HG03442 (cell line): ENCODE data around the gene CDYL.

Experiments used
- ATAC-seq: cut with Tn5 transposase; IDR thresholded peaks from one replicate; pipeline ENCODE4 v1.9.1; 2021; ENCODE audit warnings: mild to moderate bottlenecking, moderate library complexity; ENCODE audit not compliant: unreplicated experiment

Gene CDYL

GRCh38 chr6:4776131-4776492 lies at the start of gene CDYL:
CDYL (plus strand) TSS chr6:4776404; CDS start chr6:4776784, 380 bp downstream.
- peak; percentile 61 for ATAC-seq

- ATAC-seq: no peak
These were observed 49.6 kb upstream of the CDYL start for GRCh38 chr6:4726645-4727044.

- no peak for ATAC-seq
These were observed 49.0 kb upstream of the CDYL start for GRCh38 chr6:4727217-4727616.

- ATAC-seq: no peak
These were observed 48.4 kb upstream of the CDYL start for GRCh38 chr6:4727671-4728435.

- ATAC-seq: no peak
These were observed 47.8 kb upstream of the CDYL start for GRCh38 chr6:4728436-4728769.

- no peak for ATAC-seq
These were observed 47.3 kb upstream of the CDYL start for GRCh38 chr6:4728926-4729325.

- ATAC-seq: no peak
These were observed 44.2 kb upstream of the CDYL start for GRCh38 chr6:4731996-4732395.

GRCh38 chr6:4732691-4733315 lies 43.4 kb upstream of the CDYL start:
- no peak for ATAC-seq

- ATAC-seq: no peak
These were observed 39.8 kb upstream of the CDYL start for GRCh38 chr6:4736371-4736873.

GRCh38 chr6:4740032-4740431 lies 36.2 kb upstream of the CDYL start:
- no peak for ATAC-seq

GRCh38 chr6:4743062-4743461 lies 33.1 kb upstream of the CDYL start:
- no peak for ATAC-seq

- ATAC-seq: no peak
These were observed 32.3 kb upstream of the CDYL start for GRCh38 chr6:4743926-4744325.

GRCh38 chr6:4747588-4747987 lies 28.6 kb upstream of the CDYL start:
- ATAC-seq: no peak

- ATAC-seq: no peak
These were observed 24.3 kb upstream of the CDYL start for GRCh38 chr6:4751823-4752464.

GRCh38 chr6:4756247-4756646 lies 20.0 kb upstream of the CDYL start:
- ATAC-seq: no peak

GRCh38 chr6:4759997-4760396 lies 16.2 kb upstream of the CDYL start:
- no peak for ATAC-seq

- ATAC-seq: no peak
These were observed 15.4 kb upstream of the CDYL start for GRCh38 chr6:4760773-4761172.

GRCh38 chr6:4762294-4762693 lies 13.9 kb upstream of the CDYL start:
- no peak for ATAC-seq

- no peak for ATAC-seq
These were observed 12.3 kb upstream of the CDYL start for GRCh38 chr6:4763921-4764320.

GRCh38 chr6:4768815-4769214 lies 7.4 kb upstream of the CDYL start:
- no peak for ATAC-seq

GRCh38 chr6:4772750-4773149 lies 3.5 kb upstream of the CDYL start:
- ATAC-seq: no peak

- no peak for ATAC-seq
These were observed 3.0 kb upstream of the CDYL start for GRCh38 chr6:4773181-4773580.
